HG02642 (cell line): Measurements from ENCODE around the gene KIF5C.

Source experiments
- ATAC-seq: cut with Tn5 transposase; IDR thresholded peaks from one replicate; pipeline ENCODE4 v1.9.1; 2021; ENCODE audit warnings: mild to moderate bottlenecking; ENCODE audit not compliant: unreplicated experiment, poor library complexity

Gene KIF5C

DNA sequence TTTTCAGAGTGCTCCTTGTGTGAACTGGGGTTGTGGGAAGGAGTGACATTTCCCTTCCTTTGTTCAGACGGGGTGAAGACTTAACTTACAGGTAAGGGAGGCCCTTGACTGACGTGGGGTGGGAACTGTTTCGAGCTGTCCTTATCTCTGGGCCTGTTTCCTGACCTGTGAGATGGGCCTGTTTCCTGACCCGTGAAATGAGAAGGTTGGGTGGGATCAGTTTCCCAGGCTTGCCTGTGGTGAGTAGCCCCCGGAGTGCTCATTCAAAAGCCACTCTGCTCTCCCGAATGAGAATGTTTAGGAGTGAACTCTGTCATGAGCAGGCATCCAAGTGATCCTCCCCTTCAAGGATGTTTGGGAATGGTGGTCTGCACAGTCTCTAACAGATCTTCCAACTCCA, 159.4 kb downstream of the KIF5C start:
- no peak for ATAC-seq

DNA sequence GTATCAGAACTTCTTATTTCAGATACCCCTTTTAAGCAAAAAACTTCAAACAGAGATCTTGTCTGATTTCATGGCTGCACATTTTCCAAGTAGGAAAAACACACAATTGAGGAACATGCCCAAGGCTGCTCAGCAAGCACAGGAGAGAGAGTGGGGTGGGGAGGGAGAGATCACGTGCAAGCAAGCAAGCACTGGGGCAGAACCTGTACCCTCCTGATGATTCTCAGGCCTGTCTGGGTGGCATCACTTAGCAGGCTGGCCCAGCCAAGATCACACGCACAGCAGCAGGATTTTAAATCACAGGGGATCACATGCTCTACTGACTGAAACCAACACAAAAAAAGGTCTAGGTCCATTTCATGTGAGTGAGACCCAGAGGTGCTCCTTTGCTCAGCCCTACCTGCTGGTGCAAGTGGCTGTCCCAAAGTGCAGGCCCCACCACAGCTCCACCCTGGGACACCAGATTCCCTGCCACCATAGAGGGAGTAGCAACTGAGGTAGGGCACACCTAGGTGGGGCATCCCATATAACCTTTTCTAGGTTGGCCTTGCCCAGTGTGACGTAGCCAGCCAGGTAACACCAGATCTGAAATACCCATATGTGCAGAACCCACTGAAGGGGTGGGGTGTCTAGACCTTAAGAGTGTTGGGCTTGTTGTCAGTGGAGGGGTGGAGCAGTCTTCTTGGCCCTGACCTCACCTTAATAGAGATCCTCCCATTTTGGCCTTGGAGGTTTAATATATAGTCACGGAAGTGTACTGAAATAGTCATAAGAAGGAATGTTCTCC, 161.7 kb downstream of the KIF5C start:
- no peak for ATAC-seq

DNA sequence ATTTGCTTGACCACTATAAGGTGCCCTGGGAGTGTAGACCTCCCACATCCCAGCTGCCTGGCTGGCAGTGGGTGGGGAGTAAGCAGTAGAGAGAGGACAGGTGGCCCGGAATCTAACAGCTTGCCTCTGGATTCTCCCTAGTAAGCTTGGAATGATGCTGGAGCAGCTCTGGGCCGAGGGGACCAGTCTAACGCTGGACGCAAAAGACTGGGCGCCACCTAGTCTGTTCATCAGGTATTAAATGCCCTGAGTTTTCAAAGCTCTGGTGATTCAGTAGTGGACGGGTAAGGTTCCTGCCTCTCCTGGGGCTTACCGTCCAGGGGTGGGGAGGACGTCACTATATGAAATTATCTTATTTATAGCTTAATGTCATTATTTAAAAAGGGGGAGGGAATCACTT, 162.8 kb downstream of the KIF5C start:
- no peak for ATAC-seq

GRCh38 chr2:149038442-149039212, 163.6 kb downstream of the KIF5C start, which contains the start of gene LYPD6B:
Gene LYPD6B (plus strand): TSS chr2:149038699. CDS start chr2:149130949, 92,250 bp downstream.
- peak; percentile 77 for ATAC-seq

- ATAC-seq = no peak
These were observed 164.2 kb downstream of the KIF5C start for GRCh38 chr2:149039213-149039724.

- ATAC-seq = peak; percentile 41
These were observed 165.4 kb downstream of the KIF5C start for GRCh38 chr2:149040451-149040850.

DNA sequence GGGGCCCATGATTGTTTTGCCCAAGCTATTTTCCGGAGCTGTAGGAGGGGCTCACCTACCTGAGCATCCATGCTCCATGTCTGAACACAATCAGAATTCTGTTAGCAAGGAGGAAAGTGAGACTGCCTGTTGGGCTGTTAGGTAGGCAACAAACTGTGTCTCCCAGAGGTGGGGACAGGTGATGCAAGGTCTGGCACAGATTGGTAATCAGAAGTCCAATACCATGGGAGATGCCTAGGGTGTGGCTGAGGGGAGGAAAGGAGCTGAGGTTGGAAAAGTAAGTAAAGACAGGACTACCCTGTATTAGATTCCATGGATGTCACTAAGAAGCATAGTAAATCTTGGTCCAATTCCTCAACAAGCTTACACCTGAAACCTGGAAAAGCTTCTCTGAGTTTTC, 166.5 kb downstream of the KIF5C start:
- no peak for ATAC-seq

DNA sequence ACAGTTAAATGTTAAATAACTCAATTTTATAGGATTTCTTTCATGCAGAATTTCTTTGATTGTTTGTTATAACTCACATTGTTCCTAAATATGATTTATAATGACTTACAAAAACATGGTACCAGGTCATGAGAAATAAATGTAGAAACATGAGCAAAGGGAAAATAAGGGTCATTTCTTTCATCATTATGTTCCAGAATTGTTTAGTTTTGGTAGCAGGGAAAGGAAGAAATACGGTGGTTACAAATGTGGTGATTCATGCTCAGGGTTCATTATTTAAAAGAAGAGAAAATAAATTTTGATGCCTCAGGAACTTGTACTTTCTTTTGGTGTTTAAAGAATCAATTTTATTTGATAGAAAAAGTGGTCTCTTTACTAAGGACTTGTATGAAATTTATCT, 167.9 kb downstream of the KIF5C start:
- ATAC-seq = no peak

DNA sequence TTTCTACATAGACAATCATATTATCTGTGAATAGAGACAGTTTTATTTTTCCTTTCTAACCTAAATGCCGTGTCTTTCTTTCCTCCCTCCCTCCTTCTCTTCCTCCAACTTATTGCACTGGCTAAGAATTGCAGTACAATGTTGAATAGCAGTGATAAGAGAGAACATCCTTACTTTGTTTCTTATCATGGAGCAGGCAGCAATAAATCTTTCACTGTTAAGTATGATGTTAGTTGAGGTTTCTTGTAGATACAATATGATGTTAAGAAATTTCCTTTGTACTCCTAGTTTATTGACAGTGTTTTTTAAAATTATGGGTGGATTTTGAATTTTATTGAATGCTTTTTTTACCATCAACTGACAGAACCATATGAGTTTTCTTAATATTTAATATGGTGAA, 169.5 kb downstream of the KIF5C start:
- ATAC-seq = no peak

- no peak for ATAC-seq
These were observed 172.1 kb downstream of the KIF5C start for GRCh38 chr2:149047118-149047517.

DNA sequence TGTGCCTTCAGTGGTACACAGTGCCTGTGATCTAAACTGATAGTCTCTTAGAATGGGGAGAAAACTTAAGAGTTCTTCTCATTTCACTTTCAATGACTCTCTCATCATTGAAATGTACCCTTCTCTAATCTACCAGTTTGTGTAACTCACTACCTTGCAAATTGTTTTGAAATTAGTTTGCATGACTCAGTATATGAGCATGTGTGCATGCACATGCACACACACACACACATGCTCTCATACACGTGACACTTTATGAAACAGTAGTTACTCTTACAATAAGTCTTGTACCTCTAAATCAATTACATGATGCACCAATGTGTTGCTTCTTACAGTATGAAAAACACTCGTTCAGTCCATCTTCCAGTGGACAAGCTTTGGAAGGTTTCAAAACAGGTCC, 174.1 kb downstream of the KIF5C start:
- no peak for ATAC-seq

DNA sequence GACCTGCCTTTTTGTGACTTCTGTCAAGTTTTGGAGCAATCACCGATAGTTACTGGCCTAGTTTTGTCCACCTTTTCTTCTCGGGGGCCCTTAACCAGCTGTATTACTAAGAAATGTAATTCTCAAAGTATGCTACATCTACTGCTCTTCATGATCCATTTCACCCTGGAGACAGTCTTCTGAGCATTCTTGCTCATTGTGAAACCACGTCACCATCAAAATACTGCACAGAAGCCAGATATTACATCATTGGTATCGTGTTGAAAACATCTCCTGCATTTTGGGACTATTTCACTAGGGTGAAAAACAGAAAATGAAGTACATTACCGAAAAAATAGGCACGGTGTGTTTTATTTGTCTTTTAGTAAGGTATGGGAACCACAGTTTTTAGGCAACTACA, 175.2 kb downstream of the KIF5C start:
- ATAC-seq = peak; percentile 69

- no peak for ATAC-seq
These were observed 180.7 kb downstream of the KIF5C start for GRCh38 chr2:149055751-149056150.

GRCh38 chr2:149056541-149057255, 181.7 kb downstream of the KIF5C start:
- ATAC-seq = no peak

DNA sequence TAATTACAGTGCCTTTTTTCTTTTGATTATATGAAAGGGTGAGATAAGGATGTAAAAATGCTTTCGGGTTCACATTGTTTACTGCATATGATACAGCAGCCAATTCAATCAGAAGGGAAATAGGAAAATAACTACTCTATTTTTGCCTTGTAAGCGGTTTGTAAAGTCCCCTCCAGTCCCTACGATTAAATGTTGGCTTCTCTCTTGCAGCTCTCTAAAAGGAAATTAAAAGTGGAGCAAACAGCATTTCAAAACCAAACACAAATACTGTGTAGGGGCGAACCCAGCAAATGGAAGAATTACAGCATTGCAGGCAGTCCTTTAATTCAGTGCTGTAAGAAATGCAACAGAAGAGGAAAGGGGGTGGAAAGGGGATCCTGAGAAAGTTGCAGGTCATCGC, 182.4 kb downstream of the KIF5C start:
- no peak for ATAC-seq

DNA sequence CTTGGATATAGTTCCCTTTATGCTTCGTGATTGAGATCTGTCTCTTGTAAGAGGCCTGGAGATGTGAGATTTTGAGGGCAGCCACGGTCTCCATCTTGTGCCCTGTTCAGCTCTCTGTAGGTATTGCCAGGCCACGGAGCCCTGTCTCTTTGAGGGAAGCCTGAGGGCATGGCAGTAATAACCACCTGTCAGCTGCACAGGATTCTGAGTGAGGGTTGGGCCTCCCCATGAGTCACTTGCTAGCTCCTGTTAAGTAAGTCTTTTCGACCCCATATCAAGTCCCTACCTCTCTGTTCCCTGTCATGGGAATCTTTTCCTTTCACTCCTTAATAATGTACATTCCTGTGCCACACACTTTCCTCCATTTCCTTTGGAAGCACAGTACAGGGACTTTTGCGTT, 183.9 kb downstream of the KIF5C start:
- no peak for ATAC-seq

GRCh38 chr2:149059822-149060221, 184.8 kb downstream of the KIF5C start:
- ATAC-seq = no peak

DNA sequence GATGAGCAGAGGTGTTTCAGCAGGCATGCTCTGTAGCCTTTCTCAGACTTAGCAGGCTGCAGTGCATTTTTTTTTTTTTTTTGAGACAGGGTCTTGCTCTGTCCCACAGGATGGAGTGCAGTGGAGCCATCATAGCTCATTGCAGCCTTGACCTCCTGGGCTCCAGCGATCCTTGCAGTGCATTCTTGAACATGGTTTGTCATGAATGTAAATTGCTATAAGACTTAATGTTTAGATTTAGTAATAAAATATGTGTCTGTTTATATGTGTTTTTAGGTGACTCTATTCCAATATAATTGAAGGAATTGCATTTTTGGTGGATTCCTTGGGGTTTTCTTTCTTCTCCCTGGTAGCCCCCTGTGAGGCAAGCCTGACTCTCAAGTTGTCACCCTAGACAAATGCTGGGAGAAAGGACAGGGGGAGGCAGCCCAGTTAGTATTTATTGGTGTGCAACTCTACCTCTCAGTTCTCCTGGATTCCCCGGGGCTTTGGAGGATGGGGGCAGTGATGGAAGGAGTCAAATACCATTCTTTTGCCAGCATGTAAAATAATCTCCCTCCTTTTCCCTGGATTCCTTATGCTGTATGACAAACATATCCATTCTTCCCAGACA, 186.2 kb downstream of the KIF5C start:
- ATAC-seq = no peak

DNA sequence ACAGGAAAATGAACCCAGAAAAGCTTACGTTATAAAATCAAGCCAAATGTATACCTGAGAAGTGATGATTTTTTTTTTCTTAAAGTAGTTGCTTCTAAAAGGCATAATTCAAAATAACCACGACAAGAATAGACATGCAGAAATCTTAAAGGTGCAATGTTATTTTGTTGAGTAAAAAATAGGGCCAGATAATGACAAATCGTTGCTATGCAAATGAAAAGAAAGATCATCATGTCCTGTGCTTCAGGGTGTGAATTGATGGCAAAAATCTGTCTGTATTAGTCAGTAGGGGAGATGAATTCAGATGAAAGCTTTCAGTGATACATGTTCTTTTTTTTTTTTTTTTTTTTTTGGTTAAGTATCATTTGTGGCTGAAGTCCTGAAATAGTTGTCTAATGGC, 187.5 kb downstream of the KIF5C start:
- no peak for ATAC-seq

DNA sequence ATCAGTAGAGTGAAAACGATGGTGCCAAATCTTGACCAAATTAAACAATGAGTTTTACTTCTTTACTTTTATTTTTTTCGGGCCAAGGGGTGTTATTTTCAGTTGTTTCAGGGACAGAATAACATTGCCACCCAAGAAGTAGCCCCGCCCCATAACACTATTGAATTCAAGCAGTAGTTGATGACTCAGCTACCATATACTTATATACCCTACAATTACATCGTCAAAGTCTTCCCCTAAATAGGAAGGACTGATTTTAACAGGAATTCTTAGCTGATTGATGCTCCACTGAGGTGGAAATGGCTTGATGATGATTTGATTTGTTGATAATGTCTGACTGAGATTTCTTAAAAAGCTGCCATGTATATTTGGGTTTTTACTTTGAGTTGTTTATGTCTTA, 188.2 kb downstream of the KIF5C start:
- no peak for ATAC-seq
